Fibroblast of lung (primary cell): ENCODE results near the gene SLC34A3. TPM values are rescaled to one million over a fixed set of nuclear protein-coding genes. Genes with fewer than 3 reads are reported as not detected.

Source experiments
- DNase-seq, 2 donors: peaks; one replicate each; pipeline versions ENCODE4 v3.0.0 to v3.0.0-alpha.2; 2010; ENCODE audit warnings: low read depth in 2 of 2
- H2AFZ ChIP-seq: 2 replicates; pipeline ENCODE4 v1.5.1; 2012; ENCODE audit warnings: low read length, control low read depth, inconsistent platforms
- H3K27ac ChIP-seq: 2 replicates; pipeline ENCODE4 v1.5.1; 2011; ENCODE audit warnings: low read length, control low read depth; ENCODE audit not compliant: insufficient read depth
- H3K27me3 ChIP-seq: 2 replicates; pipeline ENCODE4 v1.5.1; 2011; ENCODE audit warnings: mild to moderate bottlenecking, low read length; ENCODE audit not compliant: control insufficient read depth, insufficient read depth
- H3K36me3 ChIP-seq: 2 replicates; pipeline ENCODE4 v1.5.1; 2011; ENCODE audit warnings: low read length; ENCODE audit not compliant: control insufficient read depth, insufficient read depth
- H3K4me1 ChIP-seq: 2 replicates; pipeline ENCODE4 v1.5.1; 2011; ENCODE audit warnings: low read length; ENCODE audit not compliant: control insufficient read depth, insufficient read depth; ENCODE audit errors: extremely low read depth
- H3K4me2 ChIP-seq: 2 replicates; pipeline ENCODE4 v1.5.1; 2011; ENCODE audit warnings: low read length, control low read depth; ENCODE audit not compliant: insufficient read depth; ENCODE audit errors: extremely low read depth
- H3K4me3 ChIP-seq, 4 experiments: fragments of 200-600 bp in 1 of 4; sonication (generic) in 1 of 4; replicated peaks in 1 of 4; 2 replicates each; pipeline ENCODE4 v1.5.1; 2011 to 2016; ENCODE audit warnings: low read length in 4 of 4, low read depth in 3 of 4, mild to moderate bottlenecking in 3 of 4, control low read depth in 2 of 4, inconsistent platforms in 1 of 4, mixed read lengths in 1 of 4; ENCODE audit not compliant: insufficient read depth in 1 of 4; ENCODE audit errors: control extremely low read depth in 1 of 4
- H3K79me2 ChIP-seq: 2 replicates; pipeline ENCODE4 v1.5.1; 2012; ENCODE audit warnings: mild to moderate bottlenecking, low read length, inconsistent platforms; ENCODE audit not compliant: control insufficient read depth, insufficient read depth
- H3K9ac ChIP-seq: 2 replicates; pipeline ENCODE4 v1.5.1; 2011; ENCODE audit warnings: mild to moderate bottlenecking, low read length, control low read depth; ENCODE audit not compliant: insufficient read depth
- H3K9me3 ChIP-seq: 2 replicates; pipeline ENCODE4 v1.5.1; 2012; ENCODE audit warnings: low read depth, low read length; ENCODE audit not compliant: control insufficient read depth, insufficient read depth
- H4K20me1 ChIP-seq: 2 replicates; pipeline ENCODE4 v1.5.1; 2011; ENCODE audit warnings: low read length; ENCODE audit not compliant: control insufficient read depth, insufficient read depth; ENCODE audit errors: extremely low read depth
- CTCF ChIP-seq, 2 donors: IDR thresholded peaks in 1 of 2; conservative IDR thresholded peaks in 1 of 2; 1 replicate in 1 of 2; 2 replicates in 1 of 2; pipeline ENCODE4 v1.5.1; 2011 to 2012; ENCODE audit warnings: low read length in 2 of 2, control low read depth in 1 of 2, inconsistent platforms in 1 of 2, low read depth in 1 of 2, mild to moderate bottlenecking in 1 of 2
- EZH2 ChIP-seq: IDR thresholded peaks from 2 replicates; pipeline ENCODE4 v1.5.1; 2012; ENCODE audit warnings: low read length, control low read depth, mild to moderate bottlenecking; ENCODE audit errors: missing control alignments
- polyA plus RNA-seq, 2 donors: library from polyadenylated mRNA; depleted of rRNA in 1 of 2; stranded (reverse) in 1 of 2; unstranded in 1 of 2; fragments of >200 nt; gene quantifications; 2 replicates each; pipeline ENCODE4 v1.2.1, GENCODE V29; 2011 to 2012; ENCODE audit warnings: missing spikeins in 1 of 2
- total RNA-seq: library from RNA; depleted of rRNA; stranded (reverse); fragments of >200 nt; gene quantifications from 2 replicates; pipeline ENCODE4 v1.2.1, GENCODE V29; 2014

The SLC34A3 gene
- total and polyA plus RNA-seq, 2 donors (not counting 1 experiment from before 2014, with no cell fraction given), result not detected

- H3K4me2 ChIP-seq, result peak overlapping the region; percentile 68
- H3K79me2 ChIP-seq, result peaks cover 10% of the 10 kb centered on the region
- H3K4me3 ChIP-seq, result peak overlapping the region in 1 of 4 experiments; percentile 54
- no peak for DNase-seq
- H3K4me1 ChIP-seq, result peaks cover 8% of the 10 kb centered on the region
- H4K20me1 ChIP-seq, result no peaks in the 10 kb centered on the region
- TF ChIP-seq CTCF (conservative IDR thresholded peaks at IDR 0.05 in 1 of 2, IDR thresholded peaks at IDR 0.05 in 1 of 2; ENCODE audit: low read depth in 1 of 2, low read length in 2 of 2), result no peak
- TF ChIP-seq EZH2, result no peak
- no peaks in the 10 kb centered on the region for H3K27me3 ChIP-seq
- H3K27ac ChIP-seq, result no peak overlapping the region
- H3K36me3 ChIP-seq, result no peaks in the 10 kb centered on the region
- H3K9ac ChIP-seq, result no peak overlapping the region
- no peaks in the 10 kb centered on the region for H3K9me3 ChIP-seq
- H2AFZ ChIP-seq, result no peak overlapping the region
These were observed 32.4 kb upstream of the SLC34A3 start for GRCh38 chr9:137198051-137198901.

- H2AFZ ChIP-seq, result no peak overlapping the region
- no peak overlapping the region for H3K27ac ChIP-seq
- H3K4me2 ChIP-seq, result peak overlapping the region; percentile 78
- peaks cover 8% of the 10 kb centered on the region for H3K4me1 ChIP-seq
- no peaks in the 10 kb centered on the region for H3K36me3 ChIP-seq
- no peak for TF ChIP-seq CTCF (conservative IDR thresholded peaks at IDR 0.05 in 1 of 2, IDR thresholded peaks at IDR 0.05 in 1 of 2; ENCODE audit: low read depth in 1 of 2, low read length in 2 of 2)
- TF ChIP-seq EZH2, result no peak
- H3K9ac ChIP-seq, result no peak overlapping the region
- H4K20me1 ChIP-seq, result no peaks in the 10 kb centered on the region
- H3K4me3 ChIP-seq, result peak overlapping the region in 1 of 4 experiments; percentile 54
- H3K79me2 ChIP-seq, result peaks cover 14% of the 10 kb centered on the region
- H3K9me3 ChIP-seq, result no peaks in the 10 kb centered on the region
- no peak for DNase-seq
- no peaks in the 10 kb centered on the region for H3K27me3 ChIP-seq
These were observed 31.8 kb upstream of the SLC34A3 start for GRCh38 chr9:137198902-137199283.

GRCh38 chr9:137199411-137200121 lies 31.1 kb upstream of the SLC34A3 start:
- H3K79me2 ChIP-seq, result peaks cover 21% of the 10 kb centered on the region
- no peak for TF ChIP-seq CTCF (conservative IDR thresholded peaks at IDR 0.05 in 1 of 2, IDR thresholded peaks at IDR 0.05 in 1 of 2; ENCODE audit: low read depth in 1 of 2, low read length in 2 of 2)
- no peak for TF ChIP-seq EZH2
- peaks cover 14% of the 10 kb centered on the region for H3K4me1 ChIP-seq
- DNase-seq, result peak in 1 of 2 donors; percentile 30
- H3K36me3 ChIP-seq, result no peaks in the 10 kb centered on the region
- H2AFZ ChIP-seq, result no peak overlapping the region
- H3K4me3 ChIP-seq, result peak overlapping the region; percentile 27 to 54 (median 34)
- H3K9me3 ChIP-seq, result no peaks in the 10 kb centered on the region
- H3K9ac ChIP-seq, result no peak overlapping the region
- H4K20me1 ChIP-seq, result no peaks in the 10 kb centered on the region
- H3K27ac ChIP-seq, result no peak overlapping the region
- H3K4me2 ChIP-seq, result peak overlapping the region; percentile 78
- no peaks in the 10 kb centered on the region for H3K27me3 ChIP-seq
